Adrenal gland (tissue), 5 donors: ENCODE measurements around the gene TMSB10.

Source experiments
- POLR2A ChIP-seq, 2 donors: fragments of 450-650 bp; IDR thresholded peaks; one replicate each; pipeline ENCODE4 v1.6.1; 2017; ENCODE audit warnings: antibody characterized with exemption in 2 of 2, mild to moderate bottlenecking in 2 of 2, moderate library complexity in 1 of 2
- TF ChIP-seq, protein P1 (sequence below), 6 experiments: fragments of 450-650 bp in 4 of 6; fragments of 200-600 bp in 2 of 6; sonication (generic) in 1 of 6; IDR thresholded peaks; 1 replicate in 5 of 6; 2 replicates in 1 of 6; pipeline versions ENCODE4 v1.5.1 to v1.8.0; 2016 to 2021; ENCODE audit warnings: antibody characterized with exemption in 6 of 6, mild to moderate bottlenecking in 2 of 6, moderate library complexity in 1 of 6
- donor health status: DM: no; HTN: no; CAD: no.

DNA sequence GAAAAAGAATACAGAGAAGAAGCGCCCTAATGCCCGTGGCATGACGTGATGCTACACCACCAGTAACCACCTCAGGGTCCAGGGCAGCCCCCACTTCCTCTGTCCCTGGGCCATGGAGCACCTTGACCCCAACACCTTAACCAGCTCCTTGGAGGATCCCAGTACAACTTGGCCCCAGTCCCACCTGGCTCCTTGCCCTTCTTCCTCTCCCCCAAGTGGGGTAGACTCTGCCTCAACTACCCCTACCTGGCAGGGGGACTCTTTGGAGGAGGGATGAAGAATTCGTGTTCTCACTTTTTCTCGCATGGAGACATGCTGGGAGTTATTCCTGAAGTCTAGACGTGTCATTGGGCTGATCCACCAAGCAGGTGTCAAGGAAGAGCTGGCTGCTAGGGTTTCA lies 43.5 kb upstream of the TMSB10 start:
- TF ChIP-seq, protein P1, sequence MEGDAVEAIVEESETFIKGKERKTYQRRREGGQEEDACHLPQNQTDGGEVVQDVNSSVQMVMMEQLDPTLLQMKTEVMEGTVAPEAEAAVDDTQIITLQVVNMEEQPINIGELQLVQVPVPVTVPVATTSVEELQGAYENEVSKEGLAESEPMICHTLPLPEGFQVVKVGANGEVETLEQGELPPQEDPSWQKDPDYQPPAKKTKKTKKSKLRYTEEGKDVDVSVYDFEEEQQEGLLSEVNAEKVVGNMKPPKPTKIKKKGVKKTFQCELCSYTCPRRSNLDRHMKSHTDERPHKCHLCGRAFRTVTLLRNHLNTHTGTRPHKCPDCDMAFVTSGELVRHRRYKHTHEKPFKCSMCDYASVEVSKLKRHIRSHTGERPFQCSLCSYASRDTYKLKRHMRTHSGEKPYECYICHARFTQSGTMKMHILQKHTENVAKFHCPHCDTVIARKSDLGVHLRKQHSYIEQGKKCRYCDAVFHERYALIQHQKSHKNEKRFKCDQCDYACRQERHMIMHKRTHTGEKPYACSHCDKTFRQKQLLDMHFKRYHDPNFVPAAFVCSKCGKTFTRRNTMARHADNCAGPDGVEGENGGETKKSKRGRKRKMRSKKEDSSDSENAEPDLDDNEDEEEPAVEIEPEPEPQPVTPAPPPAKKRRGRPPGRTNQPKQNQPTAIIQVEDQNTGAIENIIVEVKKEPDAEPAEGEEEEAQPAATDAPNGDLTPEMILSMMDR (IDR thresholded peaks at IDR 0.05), result no peak
- TF ChIP-seq POLR2A (IDR thresholded peaks at IDR 0.05), result no peak
